CD4-positive, alpha-beta T cell treated with Interleukin-4 for 4 hours (primary cell): ENCODE measurements around the gene ARAP3.

ENCODE experiments used
- DNase-seq: peaks from one replicate; pipeline ENCODE4 v3.0.0-alpha.2; 2020

Gene ARAP3

DNA sequence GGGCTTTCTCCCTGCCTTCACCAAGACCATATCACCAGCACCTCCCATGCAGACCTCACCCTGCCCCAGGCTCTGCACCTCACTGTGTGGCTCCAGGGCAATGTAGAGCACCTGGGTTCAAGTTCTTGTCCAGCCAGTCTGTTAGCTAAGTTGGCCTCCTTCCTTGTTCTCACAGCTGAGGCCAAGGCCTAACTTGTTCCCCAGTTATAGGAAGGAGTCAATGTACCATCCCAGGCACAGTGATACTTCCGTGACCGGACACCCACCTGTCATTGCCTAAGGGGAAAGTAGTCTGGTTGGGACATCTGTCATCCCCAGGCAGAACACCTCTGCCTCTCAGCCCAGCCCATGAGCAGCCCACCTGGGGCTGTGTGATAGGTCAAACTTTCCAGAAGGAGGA is 14.4 kb upstream of the ARAP3 start:
- DNase-seq = no peak

DNA sequence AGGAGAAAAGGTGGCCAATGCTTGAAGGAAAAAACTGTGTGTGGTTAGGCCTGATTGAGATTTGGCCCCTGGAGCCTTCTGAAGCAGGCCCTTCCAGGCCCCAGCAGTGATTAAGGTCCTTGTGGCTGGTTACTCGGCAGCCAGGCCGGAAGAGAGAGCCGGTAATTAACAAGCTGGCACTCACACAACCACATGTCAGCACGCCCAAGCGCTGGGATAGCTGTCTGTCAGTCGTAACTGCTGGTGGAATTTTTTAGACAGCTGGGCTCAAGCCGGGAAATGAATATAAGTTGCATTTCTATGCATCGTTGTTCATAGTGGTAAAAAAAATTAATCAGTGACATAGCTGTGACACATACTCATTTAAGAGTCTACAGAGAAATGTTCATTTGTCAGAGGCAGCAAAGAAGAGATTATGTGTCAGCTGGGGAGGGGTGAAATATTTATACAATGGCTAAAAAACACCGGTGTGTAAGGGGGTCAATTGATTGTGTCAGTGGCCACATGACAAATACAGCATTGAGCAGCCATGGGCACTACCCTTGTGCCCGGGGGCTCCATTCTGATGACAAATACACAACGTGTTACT is 13.7 kb upstream of the ARAP3 start:
- DNase-seq = no peak

DNA sequence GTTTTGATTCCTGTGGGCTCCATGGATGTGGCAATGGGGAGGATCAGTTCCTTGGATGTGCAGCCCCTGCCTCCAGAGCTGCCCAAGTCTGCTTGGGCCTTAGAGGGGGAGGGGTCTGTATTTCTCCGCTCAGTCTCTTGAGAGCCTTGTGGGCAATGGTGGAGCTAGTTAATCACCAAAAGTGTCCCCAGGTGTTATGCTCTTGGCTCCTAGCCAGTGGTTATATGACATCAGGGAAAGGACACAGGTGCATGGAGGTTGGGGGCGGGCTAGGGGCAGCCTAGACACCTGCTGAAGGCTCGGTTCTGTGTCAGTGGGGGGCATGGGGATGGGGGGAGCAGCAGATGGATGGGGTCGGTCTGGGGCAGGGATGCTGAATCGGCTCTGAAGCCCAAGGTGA is 12.4 kb upstream of the ARAP3 start:
- DNase-seq = no peak

DNA sequence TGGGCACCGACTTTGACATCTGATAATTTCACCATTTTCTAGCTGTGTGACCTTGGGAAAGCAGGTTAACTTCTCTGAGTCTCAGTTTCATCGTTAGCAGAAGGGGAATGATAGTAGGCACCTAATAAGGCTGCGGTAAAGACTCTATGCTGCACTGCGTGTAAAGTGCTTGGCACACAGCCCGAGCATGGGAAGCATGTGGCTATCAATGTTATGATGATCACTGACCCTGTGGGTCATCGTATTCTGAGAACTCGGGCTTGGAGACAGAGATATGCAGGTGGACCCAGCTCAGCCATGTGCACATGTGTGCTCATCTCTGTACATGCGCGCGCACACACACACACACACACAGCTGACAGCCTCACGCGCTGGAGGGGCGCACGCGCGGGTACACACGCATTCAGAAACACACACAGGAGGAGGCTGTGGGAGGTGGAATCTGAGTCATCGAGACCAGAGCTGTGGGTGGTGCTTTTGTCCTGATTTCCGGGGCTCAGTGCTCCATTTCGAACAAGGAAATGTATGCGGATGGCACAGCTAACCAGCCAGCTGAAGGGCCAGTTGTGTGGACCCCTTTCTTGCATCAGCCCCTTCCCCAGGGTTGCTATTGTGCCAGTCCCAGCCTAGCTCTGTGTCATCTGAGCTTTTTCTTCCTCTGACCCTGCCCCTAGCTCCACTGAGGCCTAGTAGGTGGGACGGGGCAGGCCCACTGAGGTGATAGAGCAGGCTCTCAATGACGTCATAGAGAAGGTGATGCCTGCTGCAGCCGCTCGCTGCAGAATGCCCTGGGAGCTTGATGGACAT is 11.1 kb upstream of the ARAP3 start:
- peak; percentile 88 for DNase-seq

DNA sequence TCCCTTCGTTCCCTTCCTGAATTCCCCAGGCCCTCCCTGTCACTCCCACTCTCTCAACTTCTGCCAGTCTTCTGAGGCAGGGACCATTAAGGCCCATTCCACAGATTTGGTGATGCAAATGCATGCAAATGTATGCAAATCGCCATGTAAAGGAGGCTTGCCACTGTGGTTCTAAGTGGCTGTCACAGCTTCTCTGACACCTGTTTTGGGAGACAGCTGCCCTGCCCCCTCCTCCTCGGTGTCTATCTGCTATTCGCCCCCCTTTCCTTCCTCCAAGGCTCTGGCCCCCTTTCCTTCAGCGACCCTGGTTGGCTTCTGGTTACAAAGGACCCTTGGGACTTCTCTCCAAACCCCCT is 10.5 kb upstream of the ARAP3 start:
- no peak for DNase-seq

DNA sequence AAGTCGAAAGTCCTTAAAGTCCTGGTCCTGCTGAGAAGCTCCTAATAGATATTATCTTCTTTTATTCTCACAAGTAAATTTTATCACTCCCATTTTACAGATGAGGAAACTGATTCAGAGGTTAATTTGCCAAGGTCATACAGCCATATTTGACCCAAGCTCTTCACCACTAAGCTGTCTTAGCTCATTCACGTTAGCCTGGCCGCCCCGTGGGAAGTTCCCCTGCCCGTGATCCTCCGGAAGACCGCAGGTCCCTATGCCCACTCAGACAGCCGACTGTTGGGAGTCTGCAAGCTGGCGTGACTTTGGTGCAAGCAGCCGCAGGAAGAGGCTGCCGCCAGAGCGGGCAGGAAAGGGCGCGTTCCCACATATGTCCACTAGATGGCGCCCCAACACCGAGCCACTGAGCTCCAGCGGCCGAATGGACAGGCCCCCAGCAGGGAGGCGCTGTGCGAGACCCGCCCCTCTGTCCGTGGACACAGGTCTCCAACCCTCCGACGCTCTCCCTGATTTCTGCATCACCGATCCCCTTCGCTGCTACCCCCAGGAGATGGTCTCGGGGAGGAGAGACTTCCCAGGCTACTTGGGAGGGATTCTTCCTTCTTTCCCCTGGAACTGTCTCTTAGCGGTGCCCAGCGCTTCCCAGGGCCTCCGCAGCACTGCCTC is 10.0 kb upstream of the ARAP3 start:
- peak; percentile 80 for DNase-seq

DNA sequence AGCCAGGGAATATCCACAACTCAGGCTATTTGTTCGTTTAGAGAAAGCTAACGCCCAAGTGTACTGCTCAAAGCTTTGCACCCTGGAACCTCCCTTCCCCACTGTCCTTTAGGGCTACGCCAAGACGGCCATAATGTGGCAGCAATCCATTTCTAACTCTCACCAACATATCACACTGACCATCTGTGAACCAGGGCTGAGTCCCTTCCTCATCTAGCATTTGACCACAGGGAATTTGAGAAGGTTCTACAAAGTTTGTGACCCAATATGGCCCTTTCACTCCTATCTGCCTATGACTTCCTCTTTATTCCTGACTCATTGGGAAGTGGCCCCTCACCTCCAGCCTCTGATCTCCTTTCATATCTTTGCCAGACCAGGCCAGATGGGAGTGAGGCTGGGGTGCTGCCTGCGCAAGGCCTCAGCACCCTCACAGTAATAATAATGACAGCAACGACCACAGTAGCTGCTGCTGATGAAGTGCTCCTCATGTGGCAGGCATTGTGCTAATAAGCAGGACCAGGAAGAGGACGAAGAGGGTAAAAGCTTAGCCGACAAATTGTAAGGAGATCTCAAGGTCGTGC is 9.3 kb upstream of the ARAP3 start:
- DNase-seq = no peak

DNA sequence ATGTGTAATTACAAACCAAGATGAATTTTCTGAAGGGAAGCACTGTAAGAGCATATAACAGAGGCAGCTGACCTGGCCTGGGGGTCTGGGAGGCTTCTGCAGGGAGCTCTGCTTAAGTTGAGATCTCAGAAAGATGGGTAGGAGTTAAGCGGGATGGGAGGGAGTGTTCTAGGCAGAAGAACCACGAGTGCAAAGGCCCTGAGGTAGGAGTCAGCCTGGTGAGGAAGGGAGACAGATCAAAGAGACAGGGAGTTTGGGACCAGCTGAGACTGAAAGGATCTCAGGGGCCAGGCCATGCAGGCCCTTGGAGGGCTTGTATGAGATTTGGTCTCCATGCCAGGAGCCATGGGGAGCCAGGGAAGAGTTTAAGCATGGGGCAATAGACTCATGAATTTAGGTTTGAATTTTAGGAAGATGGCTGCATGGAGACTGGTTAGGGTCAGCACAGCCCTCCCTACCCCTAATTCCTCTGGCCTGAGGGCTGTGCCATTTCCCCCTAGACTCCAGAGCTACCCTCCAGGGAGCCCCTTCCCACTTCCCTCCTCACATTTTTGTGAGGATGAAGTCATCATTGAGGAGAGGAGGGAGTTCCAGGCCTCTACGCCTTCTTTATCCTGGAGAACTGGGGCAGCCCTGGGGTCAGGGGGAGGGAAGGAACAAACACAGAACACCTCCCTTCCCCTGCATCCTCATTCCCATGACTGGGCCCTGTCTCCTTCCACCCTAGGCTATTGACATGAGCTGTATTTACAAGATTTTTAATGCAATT is 4.8 kb upstream of the ARAP3 start:
- no peak for DNase-seq

DNA sequence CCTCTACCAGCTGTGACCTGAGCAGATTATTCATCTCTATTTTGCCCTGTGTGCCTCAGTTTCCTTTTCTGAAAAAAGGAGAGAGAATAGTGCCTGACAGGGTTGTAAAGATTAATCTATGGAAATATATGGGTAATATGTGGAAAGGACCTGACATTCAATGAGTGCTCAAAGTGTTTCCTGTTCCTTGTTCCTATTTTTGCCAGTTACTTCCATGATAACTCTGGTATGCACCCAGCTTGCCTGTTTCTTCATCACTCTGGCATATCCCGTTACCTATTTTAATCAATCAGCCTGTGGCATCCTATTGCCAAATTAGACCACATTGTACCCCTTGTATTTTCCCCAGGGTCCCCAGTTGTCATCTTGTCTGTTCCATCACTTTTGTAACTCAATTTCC is 3.6 kb upstream of the ARAP3 start:
- DNase-seq = no peak

DNA sequence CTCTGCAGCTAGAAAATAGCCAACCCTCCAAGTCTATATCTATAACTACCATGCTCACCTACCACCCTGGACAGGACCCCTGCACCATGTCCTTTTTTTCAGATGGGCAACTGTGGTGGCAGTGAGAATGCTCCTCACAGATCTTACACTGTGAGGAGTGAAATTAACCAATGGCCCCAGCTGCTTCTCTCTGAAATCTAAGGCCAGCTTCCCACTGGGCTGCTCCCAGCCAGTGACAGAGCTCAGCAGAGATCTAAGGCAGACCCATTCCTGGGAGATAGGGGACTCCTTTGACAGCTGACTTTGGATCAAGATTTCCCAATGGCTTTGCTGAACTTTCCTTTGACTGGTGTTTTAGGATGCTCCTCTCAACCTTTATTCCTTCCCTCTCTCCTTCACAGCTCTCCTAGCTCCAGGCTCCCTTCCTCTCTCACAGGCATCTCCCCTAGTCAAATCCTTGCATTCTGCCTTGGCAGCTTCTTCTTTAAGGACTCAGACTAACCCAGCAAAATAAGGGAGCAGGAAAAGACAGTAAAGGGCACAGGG is 1.6 kb upstream of the ARAP3 start:
- DNase-seq = no peak

DNA sequence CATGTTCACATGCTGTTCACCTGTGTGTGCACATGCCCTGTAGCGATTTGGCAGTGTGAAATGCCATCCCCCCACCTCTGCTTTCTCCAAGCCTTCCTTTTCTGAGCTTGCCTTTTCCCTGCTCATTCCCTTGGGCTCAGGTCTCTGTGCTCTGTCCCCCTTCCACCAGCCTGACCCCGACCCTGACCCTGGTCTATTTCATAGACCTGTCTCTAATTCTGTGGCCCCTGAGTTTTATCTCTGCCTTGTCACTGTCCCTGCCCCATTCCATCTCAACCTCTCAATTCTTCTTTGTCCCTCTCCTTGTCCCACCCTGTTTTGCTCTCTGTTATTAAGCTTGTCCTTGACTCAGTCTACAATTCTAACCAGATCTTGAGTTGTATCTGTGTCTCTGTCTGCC is 735 bp downstream of the ARAP3 start:
- no peak for DNase-seq

DNA sequence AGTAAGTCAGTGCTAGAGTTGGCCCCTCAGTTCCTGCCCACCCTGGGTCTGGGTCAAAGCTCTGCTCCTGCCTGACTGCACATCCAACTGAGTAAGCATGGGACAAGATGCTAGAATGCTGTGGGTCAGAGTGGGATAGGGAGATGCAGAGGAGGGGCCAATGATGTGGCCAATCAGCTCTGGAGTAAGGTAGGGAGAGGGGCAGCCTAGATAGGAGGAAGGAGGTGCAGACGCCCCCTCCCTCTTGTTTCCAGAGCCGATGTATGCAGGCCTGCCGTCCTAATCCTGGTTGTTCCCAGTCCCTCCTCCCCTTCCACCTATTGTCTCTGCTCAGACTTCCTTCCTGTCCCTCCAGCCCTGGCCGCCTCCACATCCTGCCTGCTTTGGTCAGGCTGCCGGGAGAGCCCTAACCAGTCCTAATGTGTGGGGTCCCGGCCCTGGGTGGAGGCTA is 1.3 kb downstream of the ARAP3 start:
- DNase-seq = no peak

DNA sequence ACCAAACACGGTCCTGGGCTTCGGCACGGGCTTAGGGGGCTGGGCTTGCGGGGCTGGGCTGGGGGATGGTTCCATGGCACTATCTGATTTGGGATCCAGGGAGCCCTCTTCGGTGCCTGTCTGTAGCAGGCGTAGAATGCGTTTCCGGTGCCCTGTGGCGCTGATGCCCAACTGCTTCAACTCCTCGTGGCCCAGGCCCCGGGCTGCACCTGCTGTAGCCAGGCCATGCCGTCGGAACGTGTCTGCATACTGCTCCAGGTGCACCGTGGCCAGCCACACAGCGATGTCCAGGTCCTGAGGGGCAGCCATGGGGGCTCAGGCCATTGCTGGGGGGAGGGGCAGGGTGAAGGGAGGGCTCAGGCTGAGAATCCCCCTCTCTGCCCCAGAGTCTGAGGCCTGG is 1.9 kb downstream of the ARAP3 start:
- DNase-seq = no peak

DNA sequence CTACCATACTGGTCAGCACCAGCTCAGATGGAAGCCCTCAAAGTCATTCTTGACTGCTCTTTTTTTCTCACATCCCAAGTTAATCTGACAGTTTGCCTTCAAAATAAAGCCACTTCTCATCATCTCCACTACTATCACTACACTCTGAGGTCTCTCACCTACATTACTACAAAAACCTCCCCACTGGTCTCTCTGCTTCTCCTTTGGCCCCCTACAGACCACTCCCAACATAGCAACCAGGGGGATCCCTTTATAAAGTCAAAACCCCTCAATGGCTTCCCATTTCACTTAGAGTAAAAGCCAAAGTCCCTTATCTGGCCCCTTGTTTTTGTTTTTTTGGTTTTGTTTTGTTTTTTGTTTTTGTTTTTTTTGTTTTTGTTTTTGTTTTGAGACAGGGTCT is 4.6 kb downstream of the ARAP3 start:
- DNase-seq = no peak

DNA sequence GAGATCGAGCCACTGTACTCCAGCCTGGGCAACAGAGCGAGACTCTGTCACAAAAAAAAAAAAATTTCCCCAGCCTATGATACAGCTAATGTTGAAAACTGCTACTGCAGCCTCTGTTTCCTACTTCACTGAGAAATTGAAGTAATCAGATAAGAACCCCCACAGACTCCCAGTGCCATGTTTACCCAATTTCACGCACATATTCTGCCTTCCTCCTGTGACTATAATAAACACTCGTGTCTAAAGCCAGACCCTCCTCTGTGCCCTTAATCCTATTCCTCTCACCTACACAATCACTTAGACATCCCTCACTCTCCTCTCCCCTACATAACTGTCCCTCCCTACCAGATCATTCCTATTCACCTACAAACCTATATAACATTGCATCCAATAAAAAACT is 6.4 kb downstream of the ARAP3 start:
- no peak for DNase-seq

DNA sequence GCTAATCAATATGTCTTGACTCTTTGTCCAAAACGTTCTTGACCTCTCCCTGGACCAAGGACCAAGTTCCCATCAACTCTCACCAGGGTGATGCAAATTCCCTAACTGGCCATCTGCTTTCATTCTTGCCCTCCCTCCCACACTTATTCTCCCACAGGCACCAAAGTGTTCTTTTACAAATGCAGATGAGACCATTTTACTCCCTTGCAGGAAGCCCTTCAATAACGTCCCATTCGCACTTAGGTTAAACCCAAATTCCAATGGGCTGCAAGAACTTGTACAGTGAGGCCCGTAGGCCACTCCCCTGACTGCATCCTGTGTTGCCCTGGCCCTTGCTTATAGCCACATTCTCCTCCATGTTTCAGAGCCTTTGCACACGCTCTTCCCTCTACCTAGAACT is 7.3 kb downstream of the ARAP3 start:
- DNase-seq = no peak

DNA sequence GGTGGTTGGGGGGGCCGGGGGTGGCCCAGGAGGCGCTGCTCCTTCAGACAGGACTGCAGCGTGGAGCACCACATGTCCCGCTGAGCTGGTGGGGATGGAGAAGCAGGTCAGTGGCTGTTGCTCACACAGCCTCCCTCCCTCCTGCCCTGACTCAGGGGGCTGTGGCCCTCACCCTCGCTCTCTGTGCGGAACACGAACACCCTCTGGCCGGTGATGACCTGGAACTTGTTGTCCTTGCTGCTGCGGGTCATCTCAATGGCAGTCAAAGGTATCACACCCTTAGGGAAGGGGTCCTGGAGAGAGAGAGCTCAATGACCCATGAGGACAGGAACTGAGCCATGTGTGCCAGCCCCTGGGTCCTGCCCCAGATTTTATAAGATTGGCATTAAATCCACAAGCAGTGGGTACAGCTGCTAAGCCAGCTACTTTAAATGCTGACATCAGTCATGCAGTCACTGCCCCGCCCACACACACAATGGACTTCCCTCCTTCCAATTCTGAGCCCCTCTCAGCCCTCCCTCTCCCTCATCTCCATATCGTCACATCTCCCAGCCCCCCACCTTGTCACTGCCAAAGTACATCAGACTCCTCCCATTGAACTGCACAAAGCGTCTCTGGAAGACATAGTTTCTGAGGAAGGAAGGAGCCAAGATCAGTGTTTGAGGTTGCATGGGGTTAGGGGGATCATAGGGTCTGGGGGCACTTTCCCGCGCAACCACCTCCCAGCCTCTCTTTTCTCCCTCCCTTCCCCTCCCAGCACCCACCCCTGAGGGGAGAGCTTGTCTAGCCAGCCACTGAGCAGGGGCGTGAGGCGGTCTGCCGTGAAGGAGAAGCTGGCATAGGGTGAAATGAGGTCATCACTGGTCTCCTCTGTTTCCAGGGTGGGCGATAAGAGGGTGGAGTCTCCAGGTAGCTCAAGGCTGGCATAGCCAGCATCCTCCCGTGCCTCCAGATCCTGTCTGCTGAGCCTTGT is 8.9 kb downstream of the ARAP3 start:
- DNase-seq = no peak

DNA sequence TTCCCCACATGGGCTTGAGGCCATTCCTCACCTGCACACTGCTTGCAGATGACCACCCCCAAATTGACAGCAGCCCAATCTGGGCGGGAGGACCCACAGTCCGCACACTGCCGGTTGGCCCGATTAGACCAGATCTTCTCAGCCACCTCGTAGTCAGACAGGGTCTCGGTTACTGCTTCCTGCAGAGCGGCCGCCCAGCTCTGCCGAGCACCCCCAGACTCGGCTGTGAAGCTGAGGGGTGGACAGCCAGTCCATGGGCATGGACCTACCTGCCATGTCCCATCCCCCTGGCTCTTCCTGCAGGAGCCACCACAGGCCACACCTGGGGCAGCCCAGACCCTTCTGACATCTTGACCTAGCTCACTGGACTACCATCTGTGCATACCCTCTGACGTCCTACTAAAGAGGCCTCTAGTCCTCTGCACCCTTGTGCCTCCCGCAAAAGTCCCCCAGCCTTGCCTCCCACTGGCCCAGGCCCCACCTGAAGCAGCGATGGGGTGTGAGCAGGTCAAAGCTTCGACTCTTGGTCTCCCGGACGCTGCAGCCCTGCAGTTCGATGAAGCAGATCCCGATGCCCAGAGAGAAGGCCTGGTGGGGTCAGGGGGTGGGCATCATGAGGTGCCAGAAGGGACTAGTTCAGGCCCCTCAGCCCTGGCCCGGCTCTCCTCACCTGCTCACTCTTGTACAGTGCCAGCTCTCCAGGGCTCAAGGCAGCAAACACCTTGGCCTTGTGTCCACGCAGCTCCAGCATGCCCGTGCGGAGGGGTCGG is 9.8 kb downstream of the ARAP3 start:
- DNase-seq = no peak

DNA sequence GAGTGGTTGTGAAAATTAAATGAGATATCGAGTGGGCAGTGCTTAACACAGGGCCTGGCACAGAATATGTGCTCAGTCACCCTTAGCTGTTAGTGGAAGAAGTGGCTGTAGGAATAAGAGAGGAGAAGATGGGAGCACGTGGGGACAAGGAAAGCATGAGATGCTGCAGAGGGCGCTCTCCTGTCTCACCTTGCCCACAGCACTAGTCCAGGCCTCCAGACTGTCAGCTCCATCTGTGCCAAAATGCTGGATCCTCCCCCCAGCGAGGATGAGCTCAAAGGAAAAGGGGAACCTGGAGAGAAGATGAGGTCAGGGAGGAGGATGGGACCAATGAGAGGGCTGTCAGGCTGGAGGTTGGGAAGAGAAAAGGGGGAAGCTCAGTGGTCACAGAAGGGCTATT is 12.5 kb downstream of the ARAP3 start:
- no peak for DNase-seq

DNA sequence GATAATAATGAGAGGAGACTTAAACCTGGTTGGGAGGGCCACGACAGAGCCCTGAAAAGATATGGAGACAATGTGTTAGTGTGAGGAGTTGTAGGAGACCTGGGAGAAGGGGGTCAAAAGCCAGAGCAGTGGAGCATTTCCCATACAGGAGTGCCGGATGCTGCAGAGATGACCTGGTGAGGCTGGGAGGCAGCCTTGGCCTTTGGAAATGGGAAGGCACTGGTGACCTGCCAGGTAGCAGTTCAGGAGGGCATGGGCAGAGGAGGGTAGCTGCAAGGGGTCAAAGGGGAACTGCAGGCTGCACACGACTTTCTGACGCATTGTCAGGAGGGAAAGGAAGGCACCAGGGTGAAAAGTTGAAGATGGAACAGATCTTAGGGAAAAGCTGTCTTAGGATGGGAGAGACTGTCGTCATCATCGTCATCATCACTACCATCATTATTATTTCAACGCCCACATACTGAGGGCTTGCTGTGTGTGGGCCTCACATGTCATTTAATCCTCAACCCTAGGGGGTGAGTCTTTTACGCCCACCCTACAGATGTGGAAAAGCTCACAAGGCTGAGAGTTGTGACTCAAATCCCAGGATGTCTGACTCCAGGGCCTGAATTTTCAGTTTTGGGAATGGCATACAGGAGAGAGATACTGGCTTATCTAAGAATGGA is 13.3 kb downstream of the ARAP3 start:
- DNase-seq = no peak
